Right lobe of liver (tissue), 4 donors: Measurements from ENCODE around the gene PRIMPOL.

ENCODE experiments used
- POLR2A ChIP-seq: fragments of 450-650 bp; IDR thresholded peaks from one replicate; pipeline ENCODE4 v1.6.1; 2017; ENCODE audit warnings: antibody characterized with exemption, mild to moderate bottlenecking
- TF ChIP-seq, protein P1 (sequence below), 4 donors: fragments of 200-600 bp in 3 of 4; fragments of 450-650 bp in 1 of 4; IDR thresholded peaks; one replicate each; pipeline versions ENCODE4 v1.5.1 to v1.8.0; 2016 to 2022; ENCODE audit warnings: antibody characterized with exemption in 4 of 4, mild to moderate bottlenecking in 2 of 4
- donor health status: DM: no; HTN: no; CAD: no.
- donor health status: DM: no; HTN: no; CAD: no.
- donor health status: DM: no; HTN: yes; CAD: no.

DNA sequence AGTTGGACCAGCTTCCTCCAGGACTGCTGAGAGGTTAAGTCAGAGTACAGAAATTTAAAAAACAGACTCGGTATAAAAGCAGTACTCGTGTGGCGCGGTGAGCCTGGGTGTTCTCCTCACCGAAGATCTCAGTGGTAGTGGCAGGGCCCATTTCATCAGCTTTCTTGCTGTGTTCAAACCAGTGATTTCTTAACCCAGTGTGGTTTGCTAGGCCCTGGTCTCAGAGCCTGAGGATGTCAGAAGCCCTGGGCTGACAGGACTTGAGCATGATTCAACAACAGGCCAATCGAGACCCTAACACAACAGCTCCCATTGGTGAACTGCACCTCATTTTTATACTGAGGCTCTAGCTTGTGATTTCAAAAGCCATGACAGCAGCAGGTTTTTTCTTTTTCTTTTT lies 23.2 kb downstream of the PRIMPOL start:
- TF ChIP-seq, protein P1, sequence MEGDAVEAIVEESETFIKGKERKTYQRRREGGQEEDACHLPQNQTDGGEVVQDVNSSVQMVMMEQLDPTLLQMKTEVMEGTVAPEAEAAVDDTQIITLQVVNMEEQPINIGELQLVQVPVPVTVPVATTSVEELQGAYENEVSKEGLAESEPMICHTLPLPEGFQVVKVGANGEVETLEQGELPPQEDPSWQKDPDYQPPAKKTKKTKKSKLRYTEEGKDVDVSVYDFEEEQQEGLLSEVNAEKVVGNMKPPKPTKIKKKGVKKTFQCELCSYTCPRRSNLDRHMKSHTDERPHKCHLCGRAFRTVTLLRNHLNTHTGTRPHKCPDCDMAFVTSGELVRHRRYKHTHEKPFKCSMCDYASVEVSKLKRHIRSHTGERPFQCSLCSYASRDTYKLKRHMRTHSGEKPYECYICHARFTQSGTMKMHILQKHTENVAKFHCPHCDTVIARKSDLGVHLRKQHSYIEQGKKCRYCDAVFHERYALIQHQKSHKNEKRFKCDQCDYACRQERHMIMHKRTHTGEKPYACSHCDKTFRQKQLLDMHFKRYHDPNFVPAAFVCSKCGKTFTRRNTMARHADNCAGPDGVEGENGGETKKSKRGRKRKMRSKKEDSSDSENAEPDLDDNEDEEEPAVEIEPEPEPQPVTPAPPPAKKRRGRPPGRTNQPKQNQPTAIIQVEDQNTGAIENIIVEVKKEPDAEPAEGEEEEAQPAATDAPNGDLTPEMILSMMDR (IDR thresholded peaks at IDR 0.05) = no peak
- TF ChIP-seq POLR2A = no peak
